Prostate gland (tissue), 2 donors: ENCODE measurements around the gene OR5K2. TPM values are rescaled to one million over a fixed set of nuclear protein-coding genes. Genes with fewer than 3 reads are reported as not detected.

Experiments used
- DNase-seq: peaks from one replicate; pipeline ENCODE4 v3.0.0-alpha.2; 2019; ENCODE audit warnings: low spot score
- H3K27ac ChIP-seq, 2 donors: fragments of 200-600 bp; sonication (generic); 2 replicates each; pipeline ENCODE4 v1.5.1; 2017 to 2019
- H3K27me3 ChIP-seq: fragments of 200-600 bp; sonication (generic); replicated peaks from 2 replicates; pipeline ENCODE4 v1.5.1; 2019; ENCODE audit not compliant: insufficient read depth
- H3K36me3 ChIP-seq, 2 donors: fragments of 200-600 bp; sonication (generic); 1 replicate in 1 of 2; 2 replicates in 1 of 2; pipeline versions ENCODE4 v1.5.1 to v1.8.1; 2017 to 2019
- H3K4me1 ChIP-seq: fragments of 200-600 bp; sonication (generic); replicated peaks from 2 replicates; pipeline ENCODE4 v1.5.1; 2019
- H3K4me3 ChIP-seq, 2 donors: fragments of 200-600 bp; sonication (generic); 2 replicates each; pipeline ENCODE4 v1.5.1; 2017 to 2019
- H3K9me3 ChIP-seq: fragments of 200-600 bp; sonication (generic); 2 replicates; pipeline ENCODE4 v1.5.1; 2017
- CTCF ChIP-seq, 4 experiments: fragments of 200-600 bp in 2 of 4; fragments of 450-650 bp in 2 of 4; sonication (generic) in 2 of 4; IDR thresholded peaks; 1 replicate in 3 of 4; 2 replicates in 1 of 4; pipeline ENCODE4 v1.5.1; 2016 to 2019; ENCODE audit warnings: antibody characterized with exemption in 4 of 4, mild to moderate bottlenecking in 2 of 4, moderate library complexity in 2 of 4
- POLR2A ChIP-seq: fragments of 450-650 bp; IDR thresholded peaks from one replicate; pipeline ENCODE4 v1.6.1; 2016; ENCODE audit warnings: antibody characterized with exemption, mild to moderate bottlenecking
- POLR2AphosphoS5 ChIP-seq: sonication (generic); formaldehyde crosslinking; IDR thresholded peaks from one replicate; pipeline ENCODE4 v1.6.1; 2017; ENCODE audit warnings: antibody characterized with exemption
- WGBS: methylation state at CpG from one replicate; pipeline ENCODE4 v1.1.5; 2018; 5-methylcytosine and 5-hydroxymethylcytosine counted together
- intact Hi-C: fragments of 100-400 bp; cut with DNase I; formaldehyde crosslinking; loops from one replicate; pipeline ENCODE4 v1.14.2; 2022
- small RNA-seq, 2 donors: library from RNA; depleted of rRNA; stranded (forward); fragments of <200 nt; gene quantifications; one replicate each; pipeline ENCODE3, GENCODE V24; 2016
- total RNA-seq, 2 donors: library from RNA; depleted of rRNA; stranded (reverse); fragments of >200 nt; gene quantifications; one replicate each; pipeline ENCODE4 v1.1.0, GENCODE V29; 2016

OR5K2 gene
- total RNA-seq, 2 donors from 2014 or later: not detected

GRCh38 chr3:98540346-98540745, 42.9 kb downstream of the OR5K2 start:
- peaks cover 2% of the 10 kb centered on the region for H3K27me3 ChIP-seq
- intact Hi-C loops: no loop called here
- no peak for TF ChIP-seq POLR2AphosphoS5
- no peak for TF ChIP-seq POLR2A
- no peak for TF ChIP-seq CTCF (IDR thresholded peaks at IDR 0.05)
- no peak for DNase-seq
- whole genome bisulfite sequencing: 77% methylated on average over 3 of the region's 3 CpGs
- no peak overlapping the region for H3K27ac ChIP-seq
- H3K4me3 ChIP-seq: no peak overlapping the region
- no peaks in the 10 kb centered on the region for H3K4me1 ChIP-seq
- H3K36me3 ChIP-seq: no peaks in the 10 kb centered on the region
- no peaks in the 10 kb centered on the region for H3K9me3 ChIP-seq

GRCh38 chr3:98541695-98542094, 44.2 kb downstream of the OR5K2 start:
- Histone ChIP-seq H3K9me3 (no peaks in the 10 kb centered on the region), H3K4me1 (no peaks in the 10 kb centered on the region), H3K27me3 (peaks cover 2% of the 10 kb centered on the region), H3K4me3 (no peak overlapping the region), H3K27ac (no peak overlapping the region), H3K36me3 (no peaks in the 10 kb centered on the region)
- TF ChIP-seq CTCF (IDR thresholded peaks at IDR 0.05) (no peak), POLR2A (no peak), POLR2AphosphoS5 (no peak)
- 93% methylated on average over 1 of the region's 1 CpG for WGBS
- intact Hi-C loops: no loop called here
- DNase-seq: no peak

- intact Hi-C loops: no loop called here
- Histone ChIP-seq H3K36me3 (no peaks in the 10 kb centered on the region), H3K27me3 (peaks cover 2% of the 10 kb centered on the region), H3K4me3 (no peak overlapping the region), H3K4me1 (no peaks in the 10 kb centered on the region), H3K27ac (no peak overlapping the region), H3K9me3 (no peaks in the 10 kb centered on the region)
- TF ChIP-seq POLR2AphosphoS5: no peak
- TF ChIP-seq POLR2A: no peak
- no peak for TF ChIP-seq CTCF (IDR thresholded peaks at IDR 0.05)
- DNase-seq: no peak
- WGBS: 93% methylated on average over 1 of the region's 1 CpG
Observed at GRCh38 chr3:98542623-98543022, 45.1 kb downstream of the OR5K2 start.

GRCh38 chr3:98545940-98546339, 48.5 kb downstream of the OR5K2 start:
- DNase-seq: no peak
- H3K9me3 ChIP-seq: no peaks in the 10 kb centered on the region
- H3K36me3 ChIP-seq: no peaks in the 10 kb centered on the region
- no peak overlapping the region for H3K4me3 ChIP-seq
- peaks cover 2% of the 10 kb centered on the region for H3K27me3 ChIP-seq
- H3K27ac ChIP-seq: no peak overlapping the region
- whole genome bisulfite sequencing: 78% methylated on average over 5 of the region's 5 CpGs
- no peak for TF ChIP-seq POLR2A
- intact Hi-C loops: no loop called here
- no peaks in the 10 kb centered on the region for H3K4me1 ChIP-seq

Small RNAs within 50 kb of the gene (small RNA-seq; reads per million reads assigned to genes)
- gene RPL38P4: 0 reads per million in 2 donors

Other genes starting within 250 kb of the OR5K2 start
- gene OR5H6, start 233.4 kb upstream of the OR5K2 start, total RNA-seq: not detected
- gene OR5H2, start 215.2 kb upstream of the OR5K2 start, total RNA-seq: not detected
- 1 to 10 TPM in 1 of 2 donors, not detected in 1; 1.3 TPM for gene OR5K4, start 143.8 kb upstream of the OR5K2 start, total RNA-seq
- not detected for gene OR5K3, start 107.0 kb upstream of the OR5K2 start, total RNA-seq
- not detected for gene OR5K1, start 34.5 kb upstream of the OR5K2 start, total RNA-seq
- gene CLDND1, start 25.2 kb downstream of the OR5K2 start, total RNA-seq: 100 to 1,000 TPM in 1 of 2 donors, 10 to 100 TPM in 1; 71.2 to 113 TPM
- not detected for gene GPR15, start 34.3 kb downstream of the OR5K2 start, total RNA-seq
- 10 to 100 TPM; 25.3 to 25.6 TPM for gene CPOX, start 95.9 kb downstream of the OR5K2 start, total RNA-seq